ES-I3 (cell line): Measurements from ENCODE around the gene NHLH1.

Experiments used
- H3K36me3 ChIP-seq: 2 replicates; pipeline ENCODE4 v1.6.1; 2013; ENCODE audit warnings: mild to moderate bottlenecking, low read length, control low read depth, moderate library complexity; ENCODE audit not compliant: insufficient read depth
- H3K4me1 ChIP-seq: 2 replicates; pipeline ENCODE4 v1.6.1; 2013; ENCODE audit warnings: mild to moderate bottlenecking, control low read depth, low read length; ENCODE audit not compliant: insufficient read depth
- H3K9ac ChIP-seq: 2 replicates; pipeline ENCODE4 v1.6.1; 2013; ENCODE audit warnings: low read depth, mild to moderate bottlenecking, low read length, moderate library complexity
- H3K9me3 ChIP-seq: 2 replicates; pipeline ENCODE4 v1.6.1; 2013; ENCODE audit warnings: mild to moderate bottlenecking, low read length, moderate library complexity; ENCODE audit not compliant: control insufficient read depth, insufficient read depth

Gene NHLH1

DNA sequence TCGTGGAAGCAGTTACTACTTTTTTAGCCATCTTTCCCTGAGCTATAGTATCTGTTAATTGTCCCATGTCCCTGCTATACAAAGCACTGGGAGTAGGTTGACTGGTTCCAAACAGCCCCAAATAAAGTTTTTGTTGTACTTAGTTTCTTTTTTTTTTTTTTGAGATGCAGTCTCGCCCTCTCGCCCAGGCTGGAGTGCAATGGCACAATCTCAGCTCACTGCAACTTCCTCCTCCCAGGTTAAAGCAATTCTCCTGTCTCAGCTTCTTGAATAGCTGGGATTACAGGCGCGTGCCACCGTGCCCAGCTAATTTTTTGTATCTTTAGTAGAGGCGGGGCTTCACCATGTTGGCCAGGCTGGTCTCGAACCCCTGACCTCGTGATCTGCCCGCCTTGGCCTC is 20.4 kb upstream of the NHLH1 start:
- Histone ChIP-seq H3K36me3 (peaks cover 13% of the 10 kb centered on the region), H3K4me1 (peaks cover 4% of the 10 kb centered on the region; the same call in 1 of the 2 replicates), H3K9ac (no peak overlapping the region), H3K9me3 (no peaks in the 10 kb centered on the region)

DNA sequence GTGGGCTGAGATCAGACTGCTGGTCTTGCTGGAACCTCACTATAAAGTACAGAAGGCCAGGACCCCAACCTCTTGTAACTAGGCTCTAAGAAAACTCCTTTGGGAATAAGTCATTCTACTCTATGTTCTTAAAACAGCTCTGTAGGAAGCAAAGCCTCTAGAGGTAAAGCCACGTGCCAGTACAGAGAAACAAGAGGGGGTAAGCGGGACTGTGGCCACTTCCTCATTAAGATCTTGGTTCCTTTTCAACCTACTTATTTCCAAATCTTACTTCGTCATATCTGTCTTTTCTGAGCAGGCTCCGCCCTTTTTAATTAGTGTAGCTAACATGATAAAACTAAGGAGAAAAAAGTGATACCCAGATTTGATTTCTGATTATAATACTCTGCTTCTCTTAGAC is 19.9 kb upstream of the NHLH1 start:
- H3K9me3 ChIP-seq, result no peaks in the 10 kb centered on the region
- peaks cover 4% of the 10 kb centered on the region; the same call in 1 of the 2 replicates for H3K4me1 ChIP-seq
- peaks cover 13% of the 10 kb centered on the region for H3K36me3 ChIP-seq
- no peak overlapping the region for H3K9ac ChIP-seq

DNA sequence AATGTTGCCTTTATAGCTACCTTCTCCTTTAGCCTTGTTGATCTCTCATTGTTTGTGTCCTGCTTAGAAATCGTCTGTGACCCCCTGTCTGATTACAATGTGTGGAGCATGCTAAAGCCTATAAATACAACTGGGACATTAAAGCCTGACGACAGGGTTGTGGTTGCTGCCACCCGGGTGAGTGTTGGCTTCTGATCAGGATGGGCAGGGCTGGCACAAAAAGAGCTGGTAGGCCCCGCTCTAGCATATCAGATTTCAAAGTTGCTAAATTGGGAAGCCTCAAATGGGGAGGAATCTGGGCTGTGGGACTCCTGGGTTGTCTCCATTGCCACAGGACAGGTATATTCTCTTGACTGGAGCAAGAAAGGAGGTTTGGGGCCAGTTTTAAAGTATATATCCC is 15.2 kb upstream of the NHLH1 start:
- Histone ChIP-seq H3K4me1 (no peaks in the 10 kb centered on the region), H3K36me3 (peaks cover 43% of the 10 kb centered on the region), H3K9me3 (no peaks in the 10 kb centered on the region), H3K9ac (no peak overlapping the region)

DNA sequence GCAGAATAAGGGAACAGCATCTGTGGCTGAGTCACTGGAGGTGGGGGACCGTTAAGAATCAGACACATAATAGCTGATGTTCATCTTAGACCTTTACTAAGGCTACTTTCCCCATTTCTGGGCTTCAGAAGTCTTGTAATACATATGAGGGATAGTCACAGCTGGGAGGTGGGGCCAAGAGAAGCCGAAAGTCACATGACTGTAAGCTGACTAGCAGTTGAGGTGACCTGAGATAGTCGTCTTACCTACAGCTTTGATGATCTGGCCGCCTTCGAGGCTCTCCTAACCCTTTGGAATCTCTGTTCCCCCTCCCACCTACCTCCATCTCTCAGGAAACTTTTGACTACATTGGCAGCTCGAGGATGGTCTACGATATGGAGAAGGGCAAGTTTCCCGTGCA is 14.3 kb upstream of the NHLH1 start:
- no peaks in the 10 kb centered on the region for H3K9me3 ChIP-seq
- no peak overlapping the region for H3K9ac ChIP-seq
- H3K4me1 ChIP-seq, result no peaks in the 10 kb centered on the region
- H3K36me3 ChIP-seq, result peaks cover 45% of the 10 kb centered on the region

DNA sequence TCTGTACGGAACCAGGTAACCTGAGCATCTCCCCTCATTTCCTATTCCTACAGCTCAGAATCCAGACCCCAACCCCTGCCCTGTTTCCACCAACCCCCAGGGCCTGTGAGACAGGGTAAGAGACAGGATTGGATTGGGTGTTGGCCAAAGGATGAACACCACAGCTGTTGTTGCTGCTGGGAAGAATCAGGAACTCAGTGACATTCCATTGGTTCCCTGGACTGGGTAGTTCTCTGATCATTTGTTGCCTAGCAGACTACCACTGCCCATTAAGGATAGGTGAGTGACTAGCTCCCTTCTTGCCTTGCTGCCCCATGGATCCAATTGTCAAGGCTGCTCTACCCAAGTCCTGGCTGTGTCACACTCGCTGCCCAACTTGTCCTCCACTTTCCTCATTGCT is 13.6 kb upstream of the NHLH1 start:
- Histone ChIP-seq H3K4me1 (no peaks in the 10 kb centered on the region), H3K9ac (no peak overlapping the region), H3K36me3 (peaks cover 45% of the 10 kb centered on the region)

DNA sequence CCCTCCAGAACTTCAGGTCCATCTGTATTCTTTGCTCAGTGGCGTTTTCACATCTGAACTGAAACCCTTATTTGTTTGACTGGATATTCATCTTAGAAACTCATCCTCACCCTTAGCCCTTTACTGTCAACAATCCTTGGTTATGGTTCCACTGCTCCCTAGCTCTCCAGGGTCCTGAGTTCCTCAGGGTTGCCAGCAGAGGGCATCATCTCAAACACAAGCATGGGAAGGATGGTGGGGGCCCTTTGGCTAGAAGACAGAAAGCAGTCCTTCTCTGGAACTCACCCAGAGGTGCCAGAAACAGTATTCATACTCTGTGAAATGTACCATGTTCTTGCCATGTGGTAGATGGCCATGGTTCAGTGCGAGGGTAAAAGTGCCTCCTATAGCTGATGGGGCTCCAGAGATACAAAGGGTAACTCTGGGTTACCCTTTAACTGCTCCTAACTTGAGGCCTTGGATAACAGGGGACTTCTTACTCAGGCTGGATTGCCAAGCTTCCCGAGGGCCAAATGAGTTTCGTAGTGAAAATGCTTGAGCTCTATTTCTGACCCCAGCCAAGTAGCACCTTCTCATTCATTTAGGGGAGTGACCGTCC is 12.4 kb upstream of the NHLH1 start:
- Histone ChIP-seq H3K4me1 (no peaks in the 10 kb centered on the region; the same call in 1 of the 2 replicates), H3K9ac (no peak overlapping the region), H3K36me3 (peaks cover 42% of the 10 kb centered on the region), H3K9me3 (no peaks in the 10 kb centered on the region)

More for the DNA sequence above, 13.6 kb upstream of the NHLH1 start:
- no peaks in the 10 kb centered on the region for H3K9me3 ChIP-seq

DNA sequence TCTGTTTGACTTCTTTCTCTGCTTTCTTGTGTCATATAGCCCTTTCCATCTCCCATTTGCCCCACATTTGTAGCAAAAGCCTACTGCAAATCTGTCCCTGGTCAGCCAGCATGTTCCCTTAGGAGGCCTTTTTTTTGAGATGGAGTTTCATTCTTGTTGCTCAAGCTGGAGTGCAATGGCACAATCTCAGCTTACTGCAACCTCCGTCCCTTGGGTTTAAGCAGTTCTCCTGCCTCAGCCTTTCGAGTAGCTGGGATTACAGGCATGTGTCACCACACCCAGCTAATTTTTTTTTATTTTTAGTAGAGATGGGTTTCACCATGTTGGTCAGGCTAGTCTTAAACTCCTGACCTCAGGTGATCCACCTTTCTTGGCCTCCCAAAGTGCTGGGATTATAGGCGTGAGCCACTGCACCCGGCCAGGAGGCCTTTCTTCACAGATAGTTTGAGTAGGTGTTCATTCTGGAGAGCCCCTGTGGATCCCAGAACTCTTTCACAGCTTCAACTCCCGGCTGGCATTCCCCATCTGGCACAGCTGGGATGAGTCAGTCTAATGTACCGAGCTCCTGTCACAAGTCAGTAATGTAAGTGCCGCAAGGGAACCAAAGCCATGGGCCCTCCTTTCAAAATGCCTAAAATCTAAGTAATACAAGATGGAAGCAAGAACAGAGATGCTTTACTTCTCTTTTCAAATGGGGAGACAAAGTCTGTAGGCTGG is 9.4 kb upstream of the NHLH1 start:
- Histone ChIP-seq H3K9ac (no peak overlapping the region), H3K36me3 (peaks cover 31% of the 10 kb centered on the region), H3K4me1 (peaks cover 13% of the 10 kb centered on the region), H3K9me3 (no peaks in the 10 kb centered on the region)

DNA sequence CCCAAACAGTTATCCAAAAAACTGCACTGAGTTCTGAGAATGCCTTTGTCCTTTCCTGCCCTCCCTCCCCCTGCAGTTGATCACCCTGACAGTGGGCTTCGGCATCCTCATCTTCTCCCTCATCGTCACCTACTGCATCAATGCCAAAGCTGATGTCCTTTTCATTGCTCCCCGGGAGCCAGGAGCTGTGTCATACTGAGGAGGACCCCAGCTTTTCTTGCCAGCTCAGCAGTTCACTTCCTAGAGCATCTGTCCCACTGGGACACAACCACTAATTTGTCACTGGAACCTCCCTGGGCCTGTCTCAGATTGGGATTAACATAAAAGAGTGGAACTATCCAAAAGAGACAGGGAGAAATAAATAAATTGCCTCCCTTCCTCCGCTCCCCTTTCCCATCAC is 8.8 kb upstream of the NHLH1 start:
- Histone ChIP-seq H3K4me1 (peaks cover 19% of the 10 kb centered on the region), H3K9me3 (no peaks in the 10 kb centered on the region), H3K9ac (no peak overlapping the region), H3K36me3 (peaks cover 29% of the 10 kb centered on the region)

DNA sequence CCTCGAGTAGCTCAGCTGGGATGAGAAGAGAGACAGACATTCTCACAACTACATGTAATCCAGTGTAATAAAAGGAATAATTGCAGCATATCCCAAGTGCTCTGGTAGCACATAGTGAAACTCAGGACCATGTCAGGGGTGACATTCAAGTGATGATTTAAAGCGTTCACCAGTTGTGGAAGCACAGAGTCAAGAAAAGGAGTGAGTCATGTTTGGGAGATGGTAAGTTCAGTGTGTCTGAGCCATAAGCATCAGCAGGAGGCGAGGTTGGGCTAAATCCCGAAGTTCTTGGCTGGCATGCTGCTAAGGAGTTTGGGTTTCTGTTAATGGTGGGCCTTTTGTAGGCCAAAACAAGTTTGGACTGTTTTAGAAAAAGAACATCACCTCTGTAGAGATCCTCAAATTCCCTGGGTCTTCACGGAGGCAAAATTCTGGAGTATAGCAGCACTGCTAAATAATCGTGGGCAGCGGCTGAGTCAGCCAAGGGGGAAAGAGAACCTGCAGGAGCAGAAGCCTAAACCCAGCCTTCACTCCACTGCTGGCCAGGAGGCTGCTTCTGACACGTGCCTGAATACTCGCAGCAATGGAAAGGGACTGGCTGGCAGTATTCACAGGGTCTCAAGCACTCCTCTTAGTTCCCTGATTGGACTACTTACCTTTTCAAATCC is 7.2 kb upstream of the NHLH1 start:
- H3K36me3 ChIP-seq, result peaks cover 23% of the 10 kb centered on the region
- peaks cover 32% of the 10 kb centered on the region for H3K4me1 ChIP-seq
- H3K9me3 ChIP-seq, result no peaks in the 10 kb centered on the region

DNA sequence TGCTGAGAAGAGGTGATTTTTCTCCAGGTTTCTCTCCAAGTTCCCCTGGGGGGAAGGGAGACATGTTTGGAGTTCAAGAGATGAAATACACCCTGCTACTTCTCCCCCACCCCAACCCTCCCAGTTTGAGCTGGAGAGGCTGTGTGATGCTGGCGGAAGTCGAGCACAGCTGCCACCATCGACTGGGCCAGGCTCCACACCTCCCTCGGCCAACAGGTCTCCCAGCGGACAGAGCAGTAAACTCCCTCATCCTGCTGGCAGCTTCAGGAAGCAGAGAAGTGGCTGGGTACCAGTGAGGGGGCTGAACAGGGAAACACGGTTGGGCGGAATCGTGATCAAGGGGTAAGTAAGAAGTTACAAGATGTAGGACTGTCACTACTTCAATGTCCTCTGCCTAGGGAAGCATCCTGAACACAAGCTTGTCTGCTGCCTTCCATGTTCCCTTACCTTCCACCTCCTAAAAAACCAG is 6.6 kb upstream of the NHLH1 start:
- Histone ChIP-seq H3K4me1 (peaks cover 32% of the 10 kb centered on the region), H3K36me3 (peaks cover 17% of the 10 kb centered on the region), H3K9ac (no peak overlapping the region), H3K9me3 (no peaks in the 10 kb centered on the region)

More for the DNA sequence above, 7.2 kb upstream of the NHLH1 start:
- H3K9ac ChIP-seq, result no peak overlapping the region

DNA sequence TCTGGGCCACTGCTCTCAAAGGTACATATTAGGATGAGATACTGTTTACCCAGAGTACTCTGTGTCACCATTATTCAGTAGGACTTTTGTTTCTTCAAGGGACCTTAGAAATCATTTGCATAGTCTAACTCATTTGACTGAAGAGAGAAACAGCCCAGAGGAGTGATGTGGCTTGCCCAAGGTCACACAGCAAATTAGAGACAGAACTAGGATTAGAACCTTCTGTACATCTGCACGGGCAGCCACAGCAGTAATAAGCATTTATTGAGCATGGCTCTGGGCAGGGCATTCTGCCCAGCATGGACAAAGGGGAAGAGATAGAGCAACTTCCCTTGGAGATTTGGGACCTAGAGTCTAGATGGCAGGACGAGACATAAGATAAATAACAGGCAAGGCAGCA is 5.7 kb upstream of the NHLH1 start:
- H3K9ac ChIP-seq, result no peak overlapping the region
- H3K4me1 ChIP-seq, result peaks cover 32% of the 10 kb centered on the region
- H3K36me3 ChIP-seq, result peaks cover 9% of the 10 kb centered on the region
- no peaks in the 10 kb centered on the region for H3K9me3 ChIP-seq

DNA sequence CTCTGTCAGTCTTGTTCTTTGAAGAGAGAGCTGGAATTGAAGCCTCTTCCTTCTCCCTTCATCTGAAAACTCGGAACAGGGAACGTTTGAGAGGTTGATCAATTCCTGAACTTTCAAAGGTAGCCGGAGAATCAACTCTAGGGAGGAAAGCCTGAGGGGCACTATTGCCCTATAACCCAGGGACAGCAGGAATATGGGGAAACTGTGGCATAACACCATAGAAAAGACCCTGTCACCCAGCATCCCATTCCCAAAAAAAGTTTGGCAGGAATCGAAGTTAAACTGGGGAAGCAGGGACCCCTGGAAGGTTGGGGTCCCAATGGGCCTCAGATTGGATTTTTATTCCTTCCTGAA is 5.1 kb upstream of the NHLH1 start:
- no peak overlapping the region; the same call in 1 of the 2 replicates for H3K9ac ChIP-seq
- H3K9me3 ChIP-seq, result no peaks in the 10 kb centered on the region
- peaks cover 5% of the 10 kb centered on the region for H3K36me3 ChIP-seq
- H3K4me1 ChIP-seq, result peaks cover 36% of the 10 kb centered on the region

DNA sequence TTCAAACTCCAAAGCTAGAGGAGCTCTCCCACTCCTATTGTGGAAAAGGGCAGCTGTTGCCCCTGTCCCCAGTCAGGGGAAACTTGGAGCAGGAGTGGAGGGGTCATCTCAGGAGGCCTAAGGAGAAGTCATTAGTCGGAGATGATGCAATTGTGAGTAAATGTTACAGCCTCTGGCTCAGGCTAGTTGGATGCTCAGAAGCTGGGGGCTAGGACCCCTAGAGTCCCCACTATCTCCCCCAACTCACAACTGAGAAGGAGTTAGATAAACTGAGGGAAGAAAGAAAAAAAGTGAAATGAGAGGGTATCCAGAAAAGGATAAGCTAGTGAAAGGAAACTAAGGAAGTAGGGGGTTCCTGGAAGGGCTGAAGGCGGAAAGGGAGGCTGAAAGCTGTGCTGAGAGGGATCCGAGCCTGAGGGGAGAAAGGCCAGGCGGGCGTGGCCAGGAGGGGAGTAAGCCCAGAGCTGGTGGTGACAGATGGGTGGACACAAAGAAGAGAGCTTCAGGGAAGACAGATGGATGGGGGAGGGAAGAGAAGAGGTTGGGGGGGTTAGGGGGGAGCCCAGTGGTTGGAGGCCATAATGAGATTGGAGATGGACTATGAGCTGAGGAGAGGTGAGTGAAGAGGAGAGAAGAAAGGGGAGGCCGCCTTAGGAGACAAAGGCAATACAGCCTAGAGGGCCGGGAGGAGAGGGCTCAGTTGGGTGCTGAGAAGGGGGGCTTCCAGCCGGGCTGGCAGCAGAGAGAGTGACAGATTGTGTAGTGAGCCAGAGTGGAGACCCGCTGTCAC is 4.5 kb upstream of the NHLH1 start:
- Histone ChIP-seq H3K36me3 (peaks cover 4% of the 10 kb centered on the region; the same call in 1 of the 2 replicates), H3K9ac (peak overlapping the region; percentile 23; the same call in 1 of the 2 replicates), H3K9me3 (no peaks in the 10 kb centered on the region), H3K4me1 (peaks cover 36% of the 10 kb centered on the region)

DNA sequence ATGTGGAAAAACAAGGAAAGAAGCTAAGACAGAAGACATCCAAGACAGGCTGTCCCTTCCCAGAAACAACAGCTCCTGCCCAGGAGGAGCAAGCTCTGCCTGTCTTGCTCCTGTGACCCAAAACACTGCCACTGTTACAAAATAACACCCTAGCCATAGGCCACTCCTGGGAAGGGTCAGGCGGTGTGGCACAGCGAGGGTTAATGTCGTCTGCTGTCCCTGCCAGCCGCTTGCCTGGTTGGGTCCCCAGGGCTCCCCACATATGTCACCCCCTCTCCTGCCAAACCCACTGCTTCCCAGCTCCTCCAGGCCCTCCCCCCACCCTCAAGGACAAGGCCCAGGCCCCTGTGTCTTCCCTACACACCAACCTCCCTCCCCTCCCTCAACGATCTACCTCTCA is 3.9 kb upstream of the NHLH1 start:
- no peak overlapping the region for H3K9ac ChIP-seq
- H3K36me3 ChIP-seq, result peaks cover 4% of the 10 kb centered on the region; the same call in 1 of the 2 replicates
- H3K4me1 ChIP-seq, result peaks cover 36% of the 10 kb centered on the region
- no peaks in the 10 kb centered on the region for H3K9me3 ChIP-seq
